ENCODE measurements around the gene VSIG2.

Gene VSIG2

DNA sequence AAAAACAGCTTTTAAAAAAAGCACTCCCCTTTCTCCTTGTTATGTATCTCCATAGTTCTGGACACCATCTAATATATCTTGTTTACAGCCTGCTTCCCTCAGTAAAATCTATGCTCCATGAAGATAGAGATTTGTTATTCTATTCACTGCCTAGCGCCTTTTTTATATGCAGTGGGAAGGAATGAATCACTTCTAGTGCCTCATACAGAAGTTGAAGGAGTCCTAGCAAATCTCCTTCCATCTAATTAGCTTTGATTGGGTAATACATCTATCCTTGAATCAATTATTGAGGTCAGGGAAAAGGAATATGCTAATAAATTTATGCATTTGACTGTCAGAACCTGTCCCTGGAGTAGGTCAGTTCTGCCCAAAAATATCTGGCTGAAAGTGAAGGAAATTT is 52.5 kb downstream of the VSIG2 start:
- H3K27me3 ChIP-seq (ENCODE audit: insufficient read depth, low read depth, severe bottlenecking), result no peaks in the 10 kb centered on the region
- H3K36me3 ChIP-seq, result no peaks in the 10 kb centered on the region; the same call in 1 of the 2 replicates
- H3K4me3 ChIP-seq (ENCODE audit: low read depth, low read length), result no peak overlapping the region
- H3K27ac ChIP-seq, result no peak overlapping the region
- H3K9me3 ChIP-seq (ENCODE audit: severe bottlenecking), result no peaks in the 10 kb centered on the region
- no peak for DNase-seq
- TF ChIP-seq, protein P1, sequence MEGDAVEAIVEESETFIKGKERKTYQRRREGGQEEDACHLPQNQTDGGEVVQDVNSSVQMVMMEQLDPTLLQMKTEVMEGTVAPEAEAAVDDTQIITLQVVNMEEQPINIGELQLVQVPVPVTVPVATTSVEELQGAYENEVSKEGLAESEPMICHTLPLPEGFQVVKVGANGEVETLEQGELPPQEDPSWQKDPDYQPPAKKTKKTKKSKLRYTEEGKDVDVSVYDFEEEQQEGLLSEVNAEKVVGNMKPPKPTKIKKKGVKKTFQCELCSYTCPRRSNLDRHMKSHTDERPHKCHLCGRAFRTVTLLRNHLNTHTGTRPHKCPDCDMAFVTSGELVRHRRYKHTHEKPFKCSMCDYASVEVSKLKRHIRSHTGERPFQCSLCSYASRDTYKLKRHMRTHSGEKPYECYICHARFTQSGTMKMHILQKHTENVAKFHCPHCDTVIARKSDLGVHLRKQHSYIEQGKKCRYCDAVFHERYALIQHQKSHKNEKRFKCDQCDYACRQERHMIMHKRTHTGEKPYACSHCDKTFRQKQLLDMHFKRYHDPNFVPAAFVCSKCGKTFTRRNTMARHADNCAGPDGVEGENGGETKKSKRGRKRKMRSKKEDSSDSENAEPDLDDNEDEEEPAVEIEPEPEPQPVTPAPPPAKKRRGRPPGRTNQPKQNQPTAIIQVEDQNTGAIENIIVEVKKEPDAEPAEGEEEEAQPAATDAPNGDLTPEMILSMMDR (IDR thresholded peaks at IDR 0.05; ENCODE audit: low read depth, low read length), result no peak
